Suppressor macrophage (primary cell): ENCODE data around the gene PTEN.

Source experiments
- DNase-seq, 4 experiments: peaks; one replicate each; pipeline ENCODE4 v3.0.0-alpha.2; 2020 to 2022

The PTEN gene

GRCh38 chr10:87978166-87978565 lies 114.7 kb downstream of the PTEN start:
- DNase-seq = no peak

- no peak for DNase-seq
These were observed 116.4 kb downstream of the PTEN start for GRCh38 chr10:87979847-87980246.

GRCh38 chr10:87983716-87984115 lies 120.3 kb downstream of the PTEN start:
- no peak for DNase-seq

GRCh38 chr10:87987206-87987605 lies 123.8 kb downstream of the PTEN start:
- no peak for DNase-seq

- DNase-seq = no peak
These were observed 128.5 kb downstream of the PTEN start for GRCh38 chr10:87991946-87992345.

- no peak for DNase-seq
These were observed 141.0 kb downstream of the PTEN start for GRCh38 chr10:88004451-88004850.

- DNase-seq = no peak
These were observed 142.8 kb downstream of the PTEN start for GRCh38 chr10:88006261-88006660.

- no peak for DNase-seq
These were observed 145.5 kb downstream of the PTEN start for GRCh38 chr10:88008866-88009470.

GRCh38 chr10:88012641-88013040 lies 149.2 kb downstream of the PTEN start:
- DNase-seq = no peak

GRCh38 chr10:88017781-88018180 lies 154.4 kb downstream of the PTEN start:
- no peak for DNase-seq

- no peak for DNase-seq
These were observed 156.3 kb downstream of the PTEN start for GRCh38 chr10:88019753-88020152.
